Measurements from ENCODE around the gene GNB5. TPM values are rescaled to one million over a fixed set of nuclear protein-coding genes. Genes with fewer than 3 reads are reported as not detected.

Gene GNB5
- total RNA-seq, 1 donor from 2014 or later: 64.2 TPM

DNA sequence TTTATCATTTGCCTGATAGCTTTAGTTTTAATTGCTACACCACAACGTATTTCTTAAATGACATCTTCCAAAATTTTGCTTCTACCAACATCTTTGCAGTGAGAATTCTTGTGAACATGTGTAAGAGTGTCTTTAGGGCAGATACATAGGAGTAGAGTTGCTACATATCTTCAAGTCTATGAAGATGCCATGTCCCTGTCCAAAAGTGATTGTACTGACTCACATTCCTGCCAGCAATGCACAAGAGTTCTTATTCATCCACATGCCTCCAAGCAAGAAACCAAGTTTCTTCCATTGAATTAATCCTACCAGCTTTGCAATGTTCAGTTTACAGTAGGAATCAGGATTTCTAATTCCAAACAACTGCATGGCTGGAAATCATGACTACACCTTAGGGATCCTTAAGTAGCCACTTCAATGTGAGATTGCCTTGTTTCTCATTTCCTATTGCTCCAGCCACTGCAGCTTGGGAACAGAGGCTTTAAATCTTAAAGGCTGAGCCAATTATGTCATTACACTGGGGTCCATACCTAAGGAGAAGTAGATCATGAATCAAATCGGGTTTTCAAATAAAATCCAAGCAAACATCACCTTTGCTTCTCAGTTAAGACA is 123.1 kb downstream of the GNB5 start:
- H3K9me3 Mint-ChIP-seq: no peaks in the 10 kb centered on the region
- CTCF ChIA-PET: no interaction called here
- POLR2A ChIA-PET: no interaction called here

GRCh38 chr15:52067545-52067926 is 123.7 kb downstream of the GNB5 start:
- ChIA-PET POLR2A (no interaction called here), CTCF (interaction anchor here (0.8 kb wide), 1 partner anchor 11 kb away, joined by 3 read pairs; no protein-coding TSS in a partner anchor)
- intact Hi-C loops (cut with micrococcal nuclease): no loop called here
- TF ChIP-seq, protein P1, sequence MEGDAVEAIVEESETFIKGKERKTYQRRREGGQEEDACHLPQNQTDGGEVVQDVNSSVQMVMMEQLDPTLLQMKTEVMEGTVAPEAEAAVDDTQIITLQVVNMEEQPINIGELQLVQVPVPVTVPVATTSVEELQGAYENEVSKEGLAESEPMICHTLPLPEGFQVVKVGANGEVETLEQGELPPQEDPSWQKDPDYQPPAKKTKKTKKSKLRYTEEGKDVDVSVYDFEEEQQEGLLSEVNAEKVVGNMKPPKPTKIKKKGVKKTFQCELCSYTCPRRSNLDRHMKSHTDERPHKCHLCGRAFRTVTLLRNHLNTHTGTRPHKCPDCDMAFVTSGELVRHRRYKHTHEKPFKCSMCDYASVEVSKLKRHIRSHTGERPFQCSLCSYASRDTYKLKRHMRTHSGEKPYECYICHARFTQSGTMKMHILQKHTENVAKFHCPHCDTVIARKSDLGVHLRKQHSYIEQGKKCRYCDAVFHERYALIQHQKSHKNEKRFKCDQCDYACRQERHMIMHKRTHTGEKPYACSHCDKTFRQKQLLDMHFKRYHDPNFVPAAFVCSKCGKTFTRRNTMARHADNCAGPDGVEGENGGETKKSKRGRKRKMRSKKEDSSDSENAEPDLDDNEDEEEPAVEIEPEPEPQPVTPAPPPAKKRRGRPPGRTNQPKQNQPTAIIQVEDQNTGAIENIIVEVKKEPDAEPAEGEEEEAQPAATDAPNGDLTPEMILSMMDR (IDR thresholded peaks at IDR 0.05): no peak
- H3K36me3 Mint-ChIP-seq (ENCODE audit: low read depth): peaks cover 25% of the 10 kb centered on the region
- H3K27me3 Mint-ChIP-seq: no peaks in the 10 kb centered on the region
- no peak overlapping the region for H3K27ac Mint-ChIP-seq
- DNase-seq: no peak
- no peak overlapping the region for H3K4me3 Mint-ChIP-seq
- ATAC-seq (ENCODE audit: low read depth): no peak
- H3K4me1 Mint-ChIP-seq: peaks cover 8% of the 10 kb centered on the region
- no peaks in the 10 kb centered on the region for H3K9me3 Mint-ChIP-seq

More for the DNA sequence above, 123.1 kb downstream of the GNB5 start:
- Mint-ChIP-seq H3K4me3 (no peak overlapping the region), H3K36me3 (ENCODE audit: low read depth) (peaks cover 20% of the 10 kb centered on the region), H3K4me1 (peaks cover 8% of the 10 kb centered on the region), H3K27me3 (no peaks in the 10 kb centered on the region), H3K27ac (no peak overlapping the region)
- DNase-seq (no peak), ATAC-seq (ENCODE audit: low read depth) (no peak)
- intact Hi-C loops (cut with micrococcal nuclease): no loop called here
- TF ChIP-seq, protein P1 (IDR thresholded peaks at IDR 0.05): no peak

GRCh38 chr15:52066842-52067544 is 124.2 kb downstream of the GNB5 start:
- ChIA-PET POLR2A (no interaction called here), CTCF (interaction anchor here (0.8 to 1.8 kb wide), 2 partner anchors 11 to 13 kb away, joined by 3 to 4 read pairs; no protein-coding TSS in a partner anchor)
- Mint-ChIP-seq H3K4me3 (no peak overlapping the region), H3K27ac (no peak overlapping the region), H3K36me3 (ENCODE audit: low read depth) (peaks cover 27% of the 10 kb centered on the region), H3K27me3 (no peaks in the 10 kb centered on the region), H3K9me3 (no peaks in the 10 kb centered on the region), H3K4me1 (peaks cover 8% of the 10 kb centered on the region)
- intact Hi-C loops (cut with micrococcal nuclease): no loop called here
- DNase-seq: no peak
- TF ChIP-seq, protein P1 (IDR thresholded peaks at IDR 0.05): no peak
- ATAC-seq (ENCODE audit: low read depth): no peak

Other genes starting within 250 kb of the GNB5 start
- gene LEO1, start 219.6 kb downstream of the GNB5 start, total RNA-seq: 18.3 and 19.1 TPM in 2 replicates
- 16.1 and 16.2 TPM in 2 replicates for gene MAPK6, start 172.2 kb downstream of the GNB5 start, total RNA-seq
- gene BCL2L10, start 78.6 kb downstream of the GNB5 start, total RNA-seq: 0.39 and 0.42 TPM in 2 replicates
- gene MYO5C, start 104.4 kb upstream of the GNB5 start, total RNA-seq: 2.4 and 3.3 TPM in 2 replicates